ENCODE measurements around the gene RPS27L. TPM values are rescaled to one million over a fixed set of nuclear protein-coding genes. Genes with fewer than 3 reads are reported as not detected.

Gene RPS27L
- total and polyA plus RNA-seq, 12 donors, result 45.1 to 294 (median 197) TPM

- intact Hi-C loops (cut with DNase I), result no loop called here
- Histone ChIP-seq H3K27ac (peak overlapping the region; percentile 90 to 98 (median 95)), H3K27me3 (no peaks in the 10 kb centered on the region), H3K4me1 (replicated peaks in 1 of 2) (peaks cover 0 to 19% of the 10 kb centered on the region in 2 donors), H3K36me3 (replicated peaks in 1 of 2) (no peaks in the 10 kb centered on the region), H3K4me3 (peak overlapping the region; percentile 94 to 98 (median 95)), H3K9me3 (replicated peaks in 1 of 3) (no peaks in the 10 kb centered on the region)
- TF ChIP-seq POLR2A (IDR thresholded peaks at IDR 0.05) (peak in 1 of 2 donors; percentile 50), CTCF (IDR thresholded peaks at IDR 0.05) (peak in 4 of 6 experiments; percentile 13 to 45 (median 40))
- peak; percentile 88 to 97 (median 92) for DNase-seq
- 0 to 4% (median 1%) methylated on average over 9 to 59 of the region's 59 CpGs for WGBS, 4 donors
Observed at GRCh38 chr15:63122002-63122875, 35.0 kb downstream of the RPS27L start.

GRCh38 chr15:63121382-63122001 is 35.8 kb downstream of the RPS27L start, which contains the start of gene LACTB:
Gene LACTB, plus strand, starts transcription at chr15:63121861. Its CDS starts 11 bp downstream, at chr15:63121872.
- peak within 1 kb of the TSS; percentile 94 to 98 (median 95) for H3K4me3 ChIP-seq
- no peaks in the 10 kb centered on the region for H3K36me3 ChIP-seq (replicated peaks in 1 of 2)
- TF ChIP-seq POLR2A (IDR thresholded peaks at IDR 0.05), result peak; percentile 66 to 92
- TF ChIP-seq CTCF (IDR thresholded peaks at IDR 0.05), result no peak
- H3K27ac ChIP-seq, result peak within 1 kb of the TSS; percentile 90 to 98 (median 95)
- intact Hi-C loops (cut with DNase I), result no loop called here
- 2 to 4% (median 3%) methylated on average over 21 to 40 of the region's 40 CpGs for WGBS, 4 donors
- DNase-seq, result peak; percentile 89 to 93 (median 91)
- H3K9me3 ChIP-seq (replicated peaks in 1 of 3), result no peaks in the 10 kb centered on the region
- no peaks in the 10 kb centered on the region for H3K27me3 ChIP-seq
- peaks cover 0 to 16% of the 10 kb centered on the region in 2 donors for H3K4me1 ChIP-seq (replicated peaks in 1 of 2)

GRCh38 chr15:63118854-63119253 is 38.4 kb downstream of the RPS27L start:
- Histone ChIP-seq H3K36me3 (replicated peaks in 1 of 2) (no peaks in the 10 kb centered on the region), H3K9me3 (replicated peaks in 1 of 3) (no peaks in the 10 kb centered on the region), H3K4me3 (no peak overlapping the region), H3K27me3 (no peaks in the 10 kb centered on the region), H3K4me1 (replicated peaks in 1 of 2) (peaks cover 0 to 11% of the 10 kb centered on the region in 2 donors), H3K27ac (no peak overlapping the region)
- no peak for TF ChIP-seq POLR2A (IDR thresholded peaks at IDR 0.05)
- no peak for TF ChIP-seq CTCF (IDR thresholded peaks at IDR 0.05)
- WGBS, 4 donors, result 79 to 89% (median 83%) methylated on average over 3 of the region's 3 CpGs
- no peak for DNase-seq
- intact Hi-C loops (cut with DNase I), result no loop called here

- WGBS, 4 donors, result 67 to 84% (median 75%) methylated on average over 2 of the region's 2 CpGs
- Histone ChIP-seq H3K4me3 (no peak overlapping the region), H3K9me3 (replicated peaks in 1 of 3) (no peaks in the 10 kb centered on the region), H3K27me3 (no peaks in the 10 kb centered on the region), H3K4me1 (replicated peaks in 1 of 2) (no peaks in the 10 kb centered on the region), H3K36me3 (replicated peaks in 1 of 2) (no peaks in the 10 kb centered on the region), H3K27ac (no peak overlapping the region)
- no peak for DNase-seq
- intact Hi-C loops (cut with DNase I), result no loop called here
- TF ChIP-seq POLR2A (IDR thresholded peaks at IDR 0.05) (no peak), CTCF (IDR thresholded peaks at IDR 0.05) (no peak)
Observed at GRCh38 chr15:63114465-63114864, 42.8 kb downstream of the RPS27L start.

Measured in adrenal gland (tissue), 12 donors.